GM13976 (cell line): Measurements from ENCODE around the gene PAIP2.

Source experiments
- DNase-seq: peaks from one replicate; pipeline ENCODE4 v3.0.0; 2012; ENCODE audit warnings: low spot score
- CTCF ChIP-seq: IDR thresholded peaks from 2 replicates; pipeline ENCODE4 v1.5.1; 2012; ENCODE audit warnings: borderline replicate concordance, mild to moderate bottlenecking; ENCODE audit not compliant: insufficient read depth; ENCODE audit errors: extremely low read depth, missing control alignments, control extremely low read depth
- in situ Hi-C: fragments of 300-500 bp; cut with MboI; formaldehyde crosslinking; loops from one replicate; pipeline ENCODE4 v1.12.0; 2022; ENCODE audit warnings: low sequenced_read_pairs, mixed read lengths, inconsistent platforms; ENCODE audit not compliant: unreplicated experiment

PAIP2 gene, protein sequence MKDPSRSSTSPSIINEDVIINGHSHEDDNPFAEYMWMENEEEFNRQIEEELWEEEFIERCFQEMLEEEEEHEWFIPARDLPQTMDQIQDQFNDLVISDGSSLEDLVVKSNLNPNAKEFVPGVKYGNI

GRCh38 chr5:139341689-139342422 lies at the start of gene PAIP2:
TSS of gene PAIP2 (plus strand) at chr5:139341854. CDS start at chr5:139363785, 21,931 bp downstream.
- DNase-seq = peak; percentile 96
- in situ Hi-C loops = no loop called here
- TF ChIP-seq CTCF = peak; percentile 88

DNA sequence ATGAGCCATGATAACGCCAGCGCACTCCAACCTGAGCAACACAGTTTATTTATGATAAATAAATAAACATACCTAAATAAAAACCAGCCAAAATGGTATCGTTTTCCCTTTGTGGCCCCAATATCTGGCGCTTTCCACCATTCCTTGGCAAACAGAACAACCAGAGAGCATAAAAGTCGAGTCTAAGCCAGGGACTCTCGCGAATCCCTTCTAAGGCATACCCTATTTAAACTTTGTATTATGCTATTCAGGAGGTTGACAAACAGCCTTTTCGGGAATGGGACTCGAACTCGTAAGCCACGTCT lies 48.5 kb upstream of the PAIP2 start:
- no peak for DNase-seq
- TF ChIP-seq CTCF = no peak
- in situ Hi-C loops = no loop called here

DNA sequence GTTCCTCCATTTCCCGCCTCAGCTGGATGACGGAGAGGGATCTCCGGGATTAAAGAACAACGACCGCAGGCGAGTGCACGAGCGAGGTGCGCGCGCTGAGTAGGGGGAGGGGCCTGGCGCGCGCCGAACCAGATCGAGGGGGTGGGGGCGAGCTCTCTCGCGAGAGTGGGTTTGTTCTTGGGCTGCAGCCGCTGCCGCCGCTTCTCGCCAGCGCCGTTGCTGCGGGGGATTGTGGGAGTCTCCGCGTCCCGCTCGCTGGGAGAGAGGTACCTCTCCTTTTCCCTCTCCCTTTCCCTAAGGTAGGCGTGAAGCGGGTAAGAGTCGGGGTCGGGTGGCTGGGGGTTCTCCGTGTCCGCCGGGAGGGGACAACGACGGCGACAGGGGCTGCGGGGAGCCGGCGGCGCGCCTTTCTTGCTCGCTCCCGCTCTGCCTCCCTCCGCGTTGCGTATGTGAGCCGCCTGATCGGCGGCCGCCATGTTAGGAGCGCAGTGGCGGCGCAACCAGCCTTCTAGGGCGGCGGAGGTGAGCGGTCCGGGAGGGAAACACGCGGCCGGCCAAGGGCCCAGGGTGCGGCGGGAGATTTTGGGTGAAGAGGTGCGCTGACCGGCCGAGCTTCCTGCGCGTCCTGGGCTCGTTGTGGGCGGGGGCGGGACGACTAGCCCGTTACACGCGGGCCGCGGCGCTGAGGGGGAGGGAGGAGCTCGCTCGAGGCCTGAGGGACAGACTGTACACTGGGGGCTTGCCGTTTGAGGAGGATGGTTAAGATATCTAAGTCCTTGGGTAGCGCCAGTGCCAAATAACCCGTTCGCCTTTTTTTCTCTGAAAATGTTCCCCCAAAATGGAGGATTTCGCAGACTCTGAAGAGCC lies 47.9 kb upstream of the PAIP2 start, which contains the start of gene MATR3:
Gene MATR3, plus strand, starts transcription at position 234 of the 867 bp plus-strand sequence. CDS start 13,676 bp downstream, outside the sequence.
- in situ Hi-C loops = no loop called here
- TF ChIP-seq CTCF = no peak
- peak; percentile 95 for DNase-seq

GRCh38 chr5:139294374-139295165 lies 47.1 kb upstream of the PAIP2 start:
- TF ChIP-seq CTCF = peak; percentile 39
- in situ Hi-C loops = no loop called here
- DNase-seq = peak; percentile 55

DNA sequence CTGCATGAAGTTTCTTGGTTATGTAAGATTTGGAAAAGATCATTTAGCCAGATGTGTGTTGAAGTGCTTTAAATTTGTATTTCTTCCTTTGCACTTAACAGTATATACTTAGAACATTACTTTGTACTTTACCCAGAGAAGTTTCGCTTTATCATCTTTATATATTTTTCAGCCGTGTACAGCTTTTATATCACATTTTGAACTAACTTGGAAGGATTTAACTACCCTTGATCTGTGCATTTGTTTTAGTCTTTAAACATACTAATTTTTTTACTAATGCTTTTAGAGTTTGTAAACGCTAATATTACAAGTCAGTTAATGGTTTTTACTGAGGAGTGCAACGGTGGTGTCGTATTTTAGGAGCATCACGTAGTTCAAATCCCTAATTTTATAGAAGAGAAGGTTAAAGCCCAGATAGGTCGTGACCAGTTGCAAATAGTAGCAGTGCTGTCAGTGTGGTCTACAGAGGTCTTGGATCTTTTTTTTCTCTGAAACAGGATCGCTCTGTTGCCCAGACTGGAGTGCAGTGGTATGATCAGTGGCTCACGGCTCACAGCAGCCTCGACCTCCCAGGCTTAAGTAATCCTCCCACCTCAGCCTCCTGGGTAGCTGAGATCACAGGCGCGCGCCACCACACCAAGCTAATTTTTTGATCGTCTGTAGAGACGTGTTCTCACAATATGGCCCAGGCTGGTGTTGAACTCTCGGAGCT lies 46.2 kb upstream of the PAIP2 start:
- no peak for TF ChIP-seq CTCF
- in situ Hi-C loops = no loop called here

More for the DNA sequence above, 46.2 kb upstream of the PAIP2 start:
- no peak for DNase-seq
